Breast epithelium (tissue), 4 donors: ENCODE data around the gene THBS2. TPM values are rescaled to one million over a fixed set of nuclear protein-coding genes. Genes with fewer than 3 reads are reported as not detected.

Experiments
- DNase-seq, 2 donors: peaks; one replicate each; pipeline ENCODE4 v3.0.0-alpha.2; 2019; ENCODE audit warnings: low spot score in 2 of 2
- H3K27ac ChIP-seq, 2 donors: fragments of 200-600 bp; sonication (generic) in 1 of 2; one replicate each; pipeline ENCODE4 v1.5.1; 2016 to 2019; ENCODE audit warnings: mild to moderate bottlenecking in 1 of 2
- H3K27me3 ChIP-seq, 2 donors: fragments of 200-600 bp; sonication (generic) in 1 of 2; one replicate each; pipeline versions ENCODE4 v1.5.1 to v1.6.0; 2017 to 2019; ENCODE audit warnings: control low read depth in 1 of 2, mild to moderate bottlenecking in 1 of 2
- H3K36me3 ChIP-seq: fragments of 200-600 bp; one replicate; pipeline ENCODE4 v1.5.1; 2019
- H3K4me1 ChIP-seq, 2 donors: fragments of 200-600 bp; sonication (generic); one replicate each; pipeline ENCODE4 v1.5.1; 2016 to 2019; ENCODE audit warnings: control low read depth in 1 of 2
- H3K4me3 ChIP-seq, 3 donors: fragments of 200-600 bp; sonication (generic); 1 replicate in 2 of 3; 2 replicates in 1 of 3; pipeline ENCODE4 v1.5.1; 2016 to 2019; ENCODE audit warnings: mild to moderate bottlenecking in 3 of 3, moderate library complexity in 2 of 3
- H3K9me3 ChIP-seq, 2 donors: fragments of 200-600 bp; sonication (generic) in 1 of 2; one replicate each; pipeline ENCODE4 v1.5.1; 2016 to 2019; ENCODE audit warnings: control low read depth in 1 of 2
- POLR2A ChIP-seq: fragments of 450-650 bp; IDR thresholded peaks from one replicate; pipeline ENCODE4 v1.6.1; 2016; ENCODE audit warnings: antibody characterized with exemption, mild to moderate bottlenecking, moderate library complexity
- POLR2AphosphoS5 ChIP-seq, 3 donors: sonication (generic); formaldehyde crosslinking; IDR thresholded peaks; one replicate each; pipeline ENCODE4 v1.6.1; 2017; ENCODE audit warnings: antibody characterized with exemption in 3 of 3
- intact Hi-C: fragments of 100-400 bp; cut with DNase I; formaldehyde crosslinking; loops from one replicate; pipeline ENCODE4 v1.15.1; 2023; ENCODE audit warnings: low total_unique reads
- total RNA-seq, 3 donors: library from RNA; depleted of rRNA; stranded (reverse); fragments of >200 nt; gene quantifications; one replicate each; pipeline ENCODE4 v1.1.0, GENCODE V29; 2016
- TF ChIP-seq, protein P1 (sequence below), 3 donors: fragments of 450-650 bp; IDR thresholded peaks; one replicate each; pipeline ENCODE4 v1.5.1; 2016 to 2017; ENCODE audit warnings: antibody characterized with exemption in 3 of 3, mild to moderate bottlenecking in 3 of 3, moderate library complexity in 3 of 3

THBS2 gene
- total RNA-seq, 3 donors from 2014 or later: 31.9 to 145 (median 73.0) TPM

DNA sequence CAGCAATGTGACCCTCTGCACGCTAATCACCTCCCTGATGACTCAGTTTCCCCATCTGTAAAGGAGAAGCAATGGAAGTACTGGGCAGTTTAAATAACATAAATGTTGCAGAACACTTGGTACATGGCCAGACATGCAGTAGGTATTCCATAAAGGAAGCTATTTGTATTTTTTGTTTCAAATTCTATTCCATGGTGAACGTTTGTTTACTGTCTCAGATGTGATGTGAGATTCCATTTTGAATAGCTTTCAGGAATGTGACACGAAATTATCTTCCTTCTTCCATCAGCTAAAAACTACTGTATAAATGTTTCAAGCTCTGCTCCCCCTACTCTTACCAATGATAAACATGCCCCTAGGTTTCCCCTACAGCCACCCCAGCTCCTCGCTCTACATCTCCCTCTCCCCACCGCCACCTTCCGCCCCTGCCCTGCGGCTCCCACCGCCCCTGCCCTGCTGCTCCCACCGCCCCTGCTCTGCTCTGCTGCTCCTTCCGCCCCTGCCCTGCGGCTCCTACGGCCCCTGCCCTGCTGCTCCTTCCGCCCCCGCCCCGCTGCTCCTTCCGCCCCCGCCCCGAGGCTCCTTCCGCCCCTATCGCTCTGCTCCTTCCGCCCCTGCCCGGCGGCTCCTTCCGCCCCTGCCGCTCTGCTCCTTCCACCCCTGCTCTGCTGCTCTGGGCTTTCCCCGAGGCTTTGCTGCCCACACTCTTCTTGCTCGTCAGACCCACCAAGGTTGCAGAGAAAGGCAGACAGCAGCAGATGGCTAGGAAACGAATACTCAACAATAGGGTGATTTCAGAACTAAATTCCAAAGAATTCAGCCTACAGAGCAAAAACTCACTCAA, 78.9 kb downstream of the THBS2 start:
- Histone ChIP-seq H3K27ac (peak overlapping the region; percentile 50 to 81), H3K4me1 (no peaks in the 10 kb centered on the region), H3K9me3 (no peaks in the 10 kb centered on the region), H3K27me3 (no peaks in the 10 kb centered on the region), H3K4me3 (peak overlapping the region in 2 of 3 donors; percentile 46 to 56), H3K36me3 (no peaks in the 10 kb centered on the region)
- TF ChIP-seq, protein P1, sequence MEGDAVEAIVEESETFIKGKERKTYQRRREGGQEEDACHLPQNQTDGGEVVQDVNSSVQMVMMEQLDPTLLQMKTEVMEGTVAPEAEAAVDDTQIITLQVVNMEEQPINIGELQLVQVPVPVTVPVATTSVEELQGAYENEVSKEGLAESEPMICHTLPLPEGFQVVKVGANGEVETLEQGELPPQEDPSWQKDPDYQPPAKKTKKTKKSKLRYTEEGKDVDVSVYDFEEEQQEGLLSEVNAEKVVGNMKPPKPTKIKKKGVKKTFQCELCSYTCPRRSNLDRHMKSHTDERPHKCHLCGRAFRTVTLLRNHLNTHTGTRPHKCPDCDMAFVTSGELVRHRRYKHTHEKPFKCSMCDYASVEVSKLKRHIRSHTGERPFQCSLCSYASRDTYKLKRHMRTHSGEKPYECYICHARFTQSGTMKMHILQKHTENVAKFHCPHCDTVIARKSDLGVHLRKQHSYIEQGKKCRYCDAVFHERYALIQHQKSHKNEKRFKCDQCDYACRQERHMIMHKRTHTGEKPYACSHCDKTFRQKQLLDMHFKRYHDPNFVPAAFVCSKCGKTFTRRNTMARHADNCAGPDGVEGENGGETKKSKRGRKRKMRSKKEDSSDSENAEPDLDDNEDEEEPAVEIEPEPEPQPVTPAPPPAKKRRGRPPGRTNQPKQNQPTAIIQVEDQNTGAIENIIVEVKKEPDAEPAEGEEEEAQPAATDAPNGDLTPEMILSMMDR (IDR thresholded peaks at IDR 0.05): no peak
- no peak for TF ChIP-seq POLR2AphosphoS5 (IDR thresholded peaks at IDR 0.05)
- no peak for TF ChIP-seq POLR2A
- no peak for DNase-seq
- intact Hi-C loops: no loop called here

DNA sequence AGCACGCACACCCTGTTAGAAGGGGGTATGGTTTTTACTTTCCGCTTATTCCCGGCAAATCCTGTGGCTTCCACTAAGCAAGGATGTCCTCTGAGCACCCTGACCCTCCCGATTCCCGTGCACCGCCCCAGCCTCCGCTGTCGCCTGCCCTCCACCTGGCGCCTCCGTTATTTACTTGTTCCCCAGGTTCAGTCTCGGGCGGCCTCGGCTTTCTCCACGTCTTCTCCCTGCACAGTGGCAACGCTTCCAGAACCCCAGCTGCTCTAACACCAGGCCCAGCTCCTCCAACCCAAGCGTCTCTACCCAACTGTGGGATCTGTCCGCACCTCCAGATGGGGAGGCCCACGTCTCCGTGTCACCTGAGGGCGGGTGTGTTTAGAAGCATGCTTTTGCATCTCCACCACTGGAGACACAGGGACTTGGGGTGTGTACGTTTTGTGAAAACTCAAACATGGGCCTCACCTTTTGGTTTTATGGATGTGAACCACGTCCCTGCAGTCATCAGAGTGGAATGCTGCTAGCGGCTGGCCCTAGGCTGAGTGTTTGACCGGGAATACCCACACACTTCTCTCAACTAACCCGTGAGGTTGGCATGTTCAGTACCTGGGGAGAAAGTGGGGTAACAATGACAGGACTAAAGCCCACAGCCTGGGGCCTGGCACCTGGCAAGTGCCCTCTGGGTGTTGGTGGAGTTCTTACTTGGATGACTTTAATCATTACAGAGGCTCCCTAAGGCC, 79.9 kb downstream of the THBS2 start:
- intact Hi-C loops: no loop called here
- DNase-seq: no peak
- Histone ChIP-seq H3K4me1 (no peaks in the 10 kb centered on the region), H3K4me3 (no peak overlapping the region), H3K27ac (peak overlapping the region in 1 of 2 donors; percentile 75), H3K36me3 (no peaks in the 10 kb centered on the region), H3K9me3 (no peaks in the 10 kb centered on the region), H3K27me3 (no peaks in the 10 kb centered on the region)
- TF ChIP-seq POLR2A (no peak), POLR2AphosphoS5 (IDR thresholded peaks at IDR 0.05) (no peak)
- TF ChIP-seq, protein P1 (IDR thresholded peaks at IDR 0.05): no peak

DNA sequence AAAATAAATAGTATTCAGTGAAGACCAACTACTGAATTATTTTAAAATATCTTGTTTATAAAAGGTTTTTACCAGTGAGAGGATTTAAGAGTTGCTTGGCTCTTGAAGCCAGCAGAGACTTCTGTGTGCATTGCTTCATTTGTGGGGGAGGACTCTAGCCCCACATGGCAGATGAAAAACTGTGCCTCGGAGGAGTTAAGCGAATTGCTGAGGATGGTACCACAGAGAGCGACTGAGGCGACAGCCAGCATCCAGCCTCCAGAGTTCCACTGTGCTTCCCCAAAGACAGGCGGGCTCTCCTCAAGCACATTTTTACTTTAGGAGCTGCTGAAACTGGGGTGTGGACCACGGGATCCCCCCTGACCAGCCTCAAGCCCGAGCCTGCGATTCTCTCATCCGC, 80.7 kb downstream of the THBS2 start:
- H3K27ac ChIP-seq: peak overlapping the region; percentile 29 to 75

DNA sequence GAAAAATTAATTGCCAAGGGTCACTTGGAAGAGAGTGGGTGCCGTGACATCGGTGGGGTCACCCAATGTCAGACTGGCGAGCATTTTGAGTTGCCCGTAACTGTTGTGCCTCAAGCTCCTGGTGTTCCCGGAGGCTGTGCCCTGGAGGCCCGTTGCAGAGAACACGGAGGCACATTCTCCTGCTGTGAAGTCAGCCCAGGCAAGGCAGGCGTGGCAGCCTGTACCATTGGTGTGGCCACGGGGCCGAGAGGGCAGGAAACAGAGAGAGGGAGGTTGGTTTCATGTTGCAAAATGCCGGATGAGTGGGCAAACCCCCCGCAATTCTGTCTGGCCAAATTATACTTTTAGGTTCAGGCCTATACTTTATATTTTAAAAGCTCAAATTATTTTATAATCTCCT, 81.2 kb downstream of the THBS2 start:
- intact Hi-C loops: no loop called here
- no peaks in the 10 kb centered on the region for H3K36me3 ChIP-seq
- no peaks in the 10 kb centered on the region for H3K4me1 ChIP-seq
- no peaks in the 10 kb centered on the region for H3K9me3 ChIP-seq
- no peak for DNase-seq
- no peaks in the 10 kb centered on the region for H3K27me3 ChIP-seq
- TF ChIP-seq, protein P1 (IDR thresholded peaks at IDR 0.05): no peak
- TF ChIP-seq POLR2A (no peak), POLR2AphosphoS5 (IDR thresholded peaks at IDR 0.05) (no peak)
- H3K4me3 ChIP-seq: no peak overlapping the region
- H3K27ac ChIP-seq: peak overlapping the region in 1 of 2 donors; percentile 45

More for the DNA sequence above, 80.7 kb downstream of the THBS2 start:
- TF ChIP-seq, protein P1 (IDR thresholded peaks at IDR 0.05): no peak
- no peak for TF ChIP-seq POLR2A
- TF ChIP-seq POLR2AphosphoS5 (IDR thresholded peaks at IDR 0.05): no peak
- Histone ChIP-seq H3K9me3 (no peaks in the 10 kb centered on the region), H3K36me3 (no peaks in the 10 kb centered on the region), H3K27me3 (no peaks in the 10 kb centered on the region), H3K4me3 (no peak overlapping the region), H3K4me1 (no peaks in the 10 kb centered on the region)
- DNase-seq: no peak
- intact Hi-C loops: no loop called here

DNA sequence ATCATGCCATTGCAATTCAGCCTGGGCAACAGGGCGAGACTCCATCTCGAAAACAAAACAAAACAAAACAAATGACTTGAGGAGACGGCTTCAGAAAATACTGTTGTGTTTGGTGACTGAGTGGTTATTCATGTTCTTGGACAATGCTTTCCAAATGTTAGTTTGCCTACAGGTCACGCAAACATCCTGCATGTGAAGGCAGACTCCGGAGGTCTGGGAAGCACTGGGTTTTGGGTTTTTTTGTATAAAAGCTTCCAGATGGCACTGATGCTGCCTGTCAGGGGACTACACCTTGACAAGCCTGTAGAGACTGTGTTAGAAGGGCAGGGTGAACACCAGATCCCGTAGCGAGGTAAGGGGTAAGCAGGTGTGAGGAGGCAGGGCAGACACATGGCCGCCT, 81.7 kb downstream of the THBS2 start:
- Histone ChIP-seq H3K4me3 (no peak overlapping the region), H3K36me3 (no peaks in the 10 kb centered on the region), H3K4me1 (no peaks in the 10 kb centered on the region), H3K9me3 (no peaks in the 10 kb centered on the region), H3K27ac (peak overlapping the region in 1 of 2 donors; percentile 45), H3K27me3 (no peaks in the 10 kb centered on the region)
- intact Hi-C loops: no loop called here
- no peak for DNase-seq
- no peak for TF ChIP-seq POLR2A
- TF ChIP-seq, protein P1 (IDR thresholded peaks at IDR 0.05): no peak
